ENCODE results near the gene AURKAIP1. TPM values are rescaled to one million over a fixed set of nuclear protein-coding genes. Genes with fewer than 3 reads are reported as not detected.

The AURKAIP1 gene
- total RNA-seq, 1 donor from 2014 or later, result 107 TPM

GRCh38 chr1:1377540-1378205 lies 2.7 kb upstream of the AURKAIP1 start:
- Mint-ChIP-seq H3K27me3 (no peaks in the 10 kb centered on the region), H3K4me3 (ENCODE audit: low read depth) (no peak overlapping the region), H3K4me1 (ENCODE audit: low read depth) (peaks cover 3% of the 10 kb centered on the region), H3K27ac (no peak overlapping the region), H3K36me3 (ENCODE audit: insufficient read depth) (peaks cover 2% of the 10 kb centered on the region), H3K9me3 (ENCODE audit: low read depth) (no peaks in the 10 kb centered on the region)
- TF ChIP-seq CTCF (IDR thresholded peaks at IDR 0.05; ENCODE audit: unreplicated experiment), result no peak
- DNase-seq (ENCODE audit: low spot score, unreplicated experiment), result no peak

GRCh38 chr1:1376551-1377226 lies 1.7 kb upstream of the AURKAIP1 start:
- no peaks in the 10 kb centered on the region for H3K27me3 Mint-ChIP-seq
- peaks cover 3% of the 10 kb centered on the region for H3K36me3 Mint-ChIP-seq (ENCODE audit: insufficient read depth)
- no peak overlapping the region for H3K27ac Mint-ChIP-seq
- no peaks in the 10 kb centered on the region for H3K9me3 Mint-ChIP-seq (ENCODE audit: low read depth)
- TF ChIP-seq CTCF (IDR thresholded peaks at IDR 0.05; ENCODE audit: unreplicated experiment), result no peak
- no peak for DNase-seq (ENCODE audit: low spot score, unreplicated experiment)
- peak overlapping the region; percentile 56 for H3K4me3 Mint-ChIP-seq (ENCODE audit: low read depth)
- H3K4me1 Mint-ChIP-seq (ENCODE audit: low read depth), result peaks cover 3% of the 10 kb centered on the region

- Mint-ChIP-seq H3K9me3 (ENCODE audit: low read depth) (no peaks in the 10 kb centered on the region), H3K4me3 (ENCODE audit: low read depth) (peak overlapping the region; percentile 87), H3K27ac (peak overlapping the region; percentile 96), H3K36me3 (ENCODE audit: insufficient read depth) (peaks cover 3% of the 10 kb centered on the region), H3K27me3 (no peaks in the 10 kb centered on the region), H3K4me1 (ENCODE audit: low read depth) (peaks cover 3% of the 10 kb centered on the region)
- no peak for TF ChIP-seq CTCF (IDR thresholded peaks at IDR 0.05; ENCODE audit: unreplicated experiment)
- no peak for DNase-seq (ENCODE audit: low spot score, unreplicated experiment)
These were observed 448 bp downstream of the AURKAIP1 start for GRCh38 chr1:1374589-1374928.

- H3K4me1 Mint-ChIP-seq (ENCODE audit: low read depth), result peaks cover 3% of the 10 kb centered on the region
- no peaks in the 10 kb centered on the region for H3K9me3 Mint-ChIP-seq (ENCODE audit: low read depth)
- TF ChIP-seq CTCF (IDR thresholded peaks at IDR 0.05; ENCODE audit: unreplicated experiment), result no peak
- H3K27me3 Mint-ChIP-seq, result no peaks in the 10 kb centered on the region
- H3K36me3 Mint-ChIP-seq (ENCODE audit: insufficient read depth), result peaks cover 3% of the 10 kb centered on the region
- peak overlapping the region; percentile 87 for H3K4me3 Mint-ChIP-seq (ENCODE audit: low read depth)
- DNase-seq (ENCODE audit: low spot score, unreplicated experiment), result no peak
- H3K27ac Mint-ChIP-seq, result no peak overlapping the region
These were observed 1.0 kb downstream of the AURKAIP1 start for GRCh38 chr1:1373815-1374588.

GRCh38 chr1:1373051-1373814 lies 1.8 kb downstream of the AURKAIP1 start:
- H3K9me3 Mint-ChIP-seq (ENCODE audit: low read depth), result no peaks in the 10 kb centered on the region
- H3K36me3 Mint-ChIP-seq (ENCODE audit: insufficient read depth), result peaks cover 3% of the 10 kb centered on the region
- H3K4me1 Mint-ChIP-seq (ENCODE audit: low read depth), result peaks cover 3% of the 10 kb centered on the region
- DNase-seq (ENCODE audit: low spot score, unreplicated experiment), result no peak
- no peak overlapping the region for H3K27ac Mint-ChIP-seq
- no peaks in the 10 kb centered on the region for H3K27me3 Mint-ChIP-seq
- H3K4me3 Mint-ChIP-seq (ENCODE audit: low read depth), result peak overlapping the region; percentile 87
- no peak for TF ChIP-seq CTCF (IDR thresholded peaks at IDR 0.05; ENCODE audit: unreplicated experiment)
